T-cell (primary cell): Measurements from ENCODE around the gene CDH22. TPM values are rescaled to one million over a fixed set of nuclear protein-coding genes. Genes with fewer than 3 reads are reported as not detected.

ENCODE experiments used
- ATAC-seq, 4 experiments: fragments of 200-7000 bp in 3 of 4; fragments of 150-1000 bp in 1 of 4; cut with Tn5 transposase; replicated peaks in 1 of 4; 1 replicate in 3 of 4; 2 replicates in 1 of 4; pipeline ENCODE4 v1.10.0; 2021; ENCODE audit warnings: moderate library complexity in 3 of 4, mild to moderate bottlenecking in 2 of 4, moderate number of reproducible peaks in 1 of 4
- CTCF ChIA-PET, 2 donors: fragments of 300-600 bp; sonication (Branson Sonifier 250); formaldehyde crosslinking; loops; one replicate each; lab custom pipeline; 2022; ENCODE audit warnings: antibody characterized with exemption in 2 of 2; lab: Charles Lee
- POLR2A ChIA-PET, 2 donors: fragments of 300-600 bp; sonication (Branson Sonifier 250); formaldehyde crosslinking; loops; one replicate each; lab custom pipeline; 2022; ENCODE audit warnings: antibody characterized with exemption in 2 of 2; lab: Charles Lee
- DNase-seq, 35 experiments: peaks; one replicate each; pipeline versions ENCODE4 v3.0.0 to v3.0.0-alpha.2; 2013 to 2023
- H3K27ac ChIP-seq: one replicate; pipeline ENCODE4 v1.5.1; 2013; ENCODE audit warnings: low read length
- H3K27me3 ChIP-seq, 2 experiments: replicated peaks in 1 of 2; 1 replicate in 1 of 2; 2 replicates in 1 of 2; pipeline versions ENCODE4 v1.6.1 to v1.7.0; 2013; ENCODE audit warnings: low read length in 1 of 2, mixed read lengths in 1 of 2; ENCODE audit not compliant: control insufficient read depth in 2 of 2, insufficient read depth in 2 of 2; ENCODE audit errors: extremely low read depth in 1 of 2
- H3K36me3 ChIP-seq, 2 donors: 1 replicate in 1 of 2; 2 replicates in 1 of 2; pipeline versions ENCODE4 v1.6.1 to v1.7.0; 2013; ENCODE audit warnings: low read length in 1 of 2; ENCODE audit not compliant: control insufficient read depth in 2 of 2, insufficient read depth in 1 of 2; ENCODE audit errors: extremely low read depth in 1 of 2
- H3K4me1 ChIP-seq, 2 experiments: 1 replicate in 1 of 2; 2 replicates in 1 of 2; pipeline versions ENCODE4 v1.6.1 to v1.7.0; 2013; ENCODE audit warnings: low read length in 2 of 2, mixed read lengths in 1 of 2; ENCODE audit not compliant: insufficient read depth in 2 of 2, control insufficient read depth in 1 of 2; ENCODE audit errors: extremely low read depth in 1 of 2
- H3K4me3 ChIP-seq, 2 donors: 1 replicate in 1 of 2; 2 replicates in 1 of 2; pipeline versions ENCODE4 v1.5.1 to v1.7.0; 2013; ENCODE audit warnings: mild to moderate bottlenecking in 2 of 2, low read length in 1 of 2, moderate library complexity in 1 of 2; ENCODE audit not compliant: control insufficient read depth in 1 of 2; ENCODE audit errors: extremely low read depth in 1 of 2
- H3K9me3 ChIP-seq: 2 replicates; pipeline ENCODE4 v1.7.0; 2013
- H3K27ac Mint-ChIP-seq, 2 donors: one replicate each; pipeline ENCODE4 v1.8.0; 2020 to 2021; ENCODE audit warnings: mild to moderate bottlenecking in 2 of 2, mixed read lengths in 2 of 2
- H3K27me3 Mint-ChIP-seq, 2 donors: one replicate each; pipeline ENCODE4 v1.8.0; 2021 to 2022; ENCODE audit warnings: mixed read lengths in 2 of 2
- H3K36me3 Mint-ChIP-seq: one replicate; pipeline ENCODE4 v1.8.0; 2021; ENCODE audit warnings: mixed read lengths
- H3K4me1 Mint-ChIP-seq, 3 donors: one replicate each; pipeline ENCODE4 v1.8.0; 2020 to 2022; ENCODE audit warnings: mixed read lengths in 3 of 3, mild to moderate bottlenecking in 1 of 3
- H3K4me3 Mint-ChIP-seq, 3 donors: one replicate each; pipeline ENCODE4 v1.8.0; 2020 to 2022; ENCODE audit warnings: mild to moderate bottlenecking in 3 of 3, mixed read lengths in 3 of 3, moderate library complexity in 3 of 3
- H3K9me3 Mint-ChIP-seq, 3 donors: one replicate each; pipeline ENCODE4 v1.8.0; 2020 to 2022; ENCODE audit warnings: mixed read lengths in 3 of 3
- WGBS: methylation state at CpG from one replicate; pipeline ENCODE4 v1.1.5; 2013; ENCODE audit warnings: missing lambda C conversion rate; ENCODE audit not compliant: insufficient coverage; 5-methylcytosine and 5-hydroxymethylcytosine counted together
- total RNA-seq, 35 experiments: library from RNA in 6 of 35; stranded (reverse) in 6 of 35; fragments of 120-200 nt in 1 of 35; gene quantifications; one replicate each; pipeline versions ENCODE4 v1.2.1 to v1.2.4 and lab custom pipeline; 2013 to 2026

CDH22 gene
- total RNA-seq, 5 donors from 2014 or later (not counting 1 experiment from before 2014, with no cell fraction given) = not detected

GRCh38 chr20:46191168-46191540, 117.1 kb downstream of the CDH22 start:
- H3K27ac ChIP-seq = no peak overlapping the region
- no peaks in the 10 kb centered on the region for H3K36me3 ChIP-seq
- Mint-ChIP-seq H3K27ac (no peak overlapping the region), H3K36me3 (no peaks in the 10 kb centered on the region), H3K27me3 (peaks cover 16 to 31% of the 10 kb centered on the region in 2 donors), H3K4me1 (no peaks in the 10 kb centered on the region), H3K4me3 (no peak overlapping the region), H3K9me3 (peaks cover 0 to 7% (median 4%) of the 10 kb centered on the region in 3 donors)
- ChIA-PET POLR2A (no interaction called here), CTCF (no interaction called here)
- 63% methylated on average over 1 of the region's 4 CpGs for WGBS
- DNase-seq (no peak), ATAC-seq (no peak)
- H3K27me3 ChIP-seq = peaks cover 0 to 38% of the 10 kb centered on the region in 2 experiments
- H3K4me3 ChIP-seq = no peak overlapping the region
- no peaks in the 10 kb centered on the region for H3K9me3 ChIP-seq
- no peaks in the 10 kb centered on the region for H3K4me1 ChIP-seq

- no peaks in the 10 kb centered on the region for H3K4me1 ChIP-seq
- no peaks in the 10 kb centered on the region for H3K9me3 ChIP-seq
- ChIA-PET POLR2A (no interaction called here), CTCF (no interaction called here)
- Mint-ChIP-seq H3K27me3 (peaks cover 17 to 29% of the 10 kb centered on the region in 2 donors), H3K9me3 (peaks cover 0 to 7% (median 4%) of the 10 kb centered on the region in 3 donors), H3K4me3 (no peak overlapping the region), H3K36me3 (no peaks in the 10 kb centered on the region), H3K27ac (no peak overlapping the region), H3K4me1 (no peaks in the 10 kb centered on the region)
- no peak overlapping the region for H3K27ac ChIP-seq
- no peaks in the 10 kb centered on the region for H3K36me3 ChIP-seq
- H3K4me3 ChIP-seq = no peak overlapping the region
- no peak for ATAC-seq
- no peak for DNase-seq
- WGBS = 72% methylated on average over 7 of the region's 9 CpGs
- peaks cover 0 to 34% of the 10 kb centered on the region in 2 experiments for H3K27me3 ChIP-seq
Observed at GRCh38 chr20:46190478-46191167, 117.7 kb downstream of the CDH22 start.

GRCh38 chr20:46188866-46189541, 119.3 kb downstream of the CDH22 start:
- H3K9me3 Mint-ChIP-seq = peaks cover 0 to 7% (median 4%) of the 10 kb centered on the region in 3 donors
- no peak overlapping the region for H3K4me3 Mint-ChIP-seq
- ATAC-seq (no peak), DNase-seq (no peak)
- Histone ChIP-seq H3K27ac (no peak overlapping the region), H3K27me3 (peaks cover 0 to 23% of the 10 kb centered on the region in 2 experiments), H3K4me3 (no peak overlapping the region), H3K4me1 (no peaks in the 10 kb centered on the region), H3K9me3 (no peaks in the 10 kb centered on the region), H3K36me3 (no peaks in the 10 kb centered on the region)
- no peaks in the 10 kb centered on the region for H3K4me1 Mint-ChIP-seq
- H3K27ac Mint-ChIP-seq = no peak overlapping the region
- peaks cover 17 to 23% of the 10 kb centered on the region in 2 donors for H3K27me3 Mint-ChIP-seq
- ChIA-PET POLR2A (no interaction called here), CTCF (interaction anchor here in 1 of 2 donors (0.9 kb wide), 1 partner anchor 11 kb away, joined by 5 read pairs; no protein-coding TSS in a partner anchor)
- 71% methylated on average over 11 of the region's 18 CpGs for WGBS
- H3K36me3 Mint-ChIP-seq = no peaks in the 10 kb centered on the region

GRCh38 chr20:46186210-46186609, 122.1 kb downstream of the CDH22 start:
- Mint-ChIP-seq H3K9me3 (peaks cover 0 to 7% (median 4%) of the 10 kb centered on the region in 3 donors), H3K4me1 (no peaks in the 10 kb centered on the region), H3K27me3 (peaks cover 21 to 27% of the 10 kb centered on the region in 2 donors), H3K36me3 (no peaks in the 10 kb centered on the region), H3K27ac (no peak overlapping the region), H3K4me3 (no peak overlapping the region)
- ATAC-seq = no peak
- no peak overlapping the region for H3K4me3 ChIP-seq
- no peaks in the 10 kb centered on the region for H3K9me3 ChIP-seq
- ChIA-PET POLR2A (no interaction called here), CTCF (interaction anchor here in 1 of 2 donors (0.7 kb wide), 1 partner anchor 10 kb away, joined by 3 read pairs; no protein-coding TSS in a partner anchor)
- DNase-seq = no peak
- no peaks in the 10 kb centered on the region for H3K4me1 ChIP-seq
- no peak overlapping the region for H3K27ac ChIP-seq
- H3K36me3 ChIP-seq = no peaks in the 10 kb centered on the region
- H3K27me3 ChIP-seq = peaks cover 0 to 23% of the 10 kb centered on the region in 2 experiments
- 84% methylated on average over 2 of the region's 5 CpGs for WGBS

GRCh38 chr20:46185353-46185752, 122.9 kb downstream of the CDH22 start:
- Histone ChIP-seq H3K27me3 (peaks cover 0 to 27% of the 10 kb centered on the region in 2 experiments), H3K4me3 (no peak overlapping the region), H3K27ac (no peak overlapping the region), H3K4me1 (no peaks in the 10 kb centered on the region), H3K9me3 (no peaks in the 10 kb centered on the region), H3K36me3 (no peaks in the 10 kb centered on the region)
- ATAC-seq (no peak), DNase-seq (no peak)
- Mint-ChIP-seq H3K4me1 (no peaks in the 10 kb centered on the region), H3K4me3 (no peak overlapping the region), H3K27ac (no peak overlapping the region), H3K36me3 (no peaks in the 10 kb centered on the region), H3K27me3 (peaks cover 23 to 25% of the 10 kb centered on the region in 2 donors), H3K9me3 (peaks cover 0 to 3% (median 0%) of the 10 kb centered on the region in 3 donors)
- POLR2A ChIA-PET = no interaction called here
- CTCF ChIA-PET = interaction anchor here (0.6 to 0.7 kb wide), 3 partner anchors 9 to 158 kb away, joined by 3 to 4 read pairs (median 3); no protein-coding TSS in a partner anchor
- no CpG with 5 or more reads among the region's 3 CpGs for WGBS

GRCh38 chr20:46183768-46184167, 124.5 kb downstream of the CDH22 start:
- Mint-ChIP-seq H3K27me3 (peaks cover 33% of the 10 kb centered on the region in 2 donors), H3K4me3 (no peak overlapping the region), H3K4me1 (no peaks in the 10 kb centered on the region), H3K9me3 (peaks cover 0 to 3% (median 0%) of the 10 kb centered on the region in 3 donors), H3K27ac (no peak overlapping the region), H3K36me3 (no peaks in the 10 kb centered on the region)
- H3K36me3 ChIP-seq = no peaks in the 10 kb centered on the region
- H3K27me3 ChIP-seq = peaks cover 0 to 36% of the 10 kb centered on the region in 2 experiments
- no peak for ATAC-seq
- DNase-seq = no peak
- H3K4me1 ChIP-seq = no peaks in the 10 kb centered on the region
- WGBS = 83% methylated on average over 1 of the region's 5 CpGs
- H3K4me3 ChIP-seq = no peak overlapping the region
- ChIA-PET POLR2A (no interaction called here), CTCF (no interaction called here)
- H3K9me3 ChIP-seq = no peaks in the 10 kb centered on the region
- H3K27ac ChIP-seq = no peak overlapping the region
